SKM-1 (cell line): ENCODE data around the gene SLC2A4.
A peak's percentile ranks its signal among the peaks of the same experiment; 100 is the strongest.
"Not testable (repeated sequence)": the region's sequence is repeated elsewhere in the genome, so short reads cannot be mapped to it uniquely, and the experiment has no call there.

Source experiments
- DNase-seq: peaks from one replicate; lab custom pipeline; 2025; ENCODE audit not compliant: unreplicated experiment; lab: John Stamatoyannopoulos, UW

The SLC2A4 gene

GRCh38 chr17:7322520-7323194, 41.1 kb downstream of the SLC2A4 start:
- no peak for DNase-seq

- no peak for DNase-seq
Measured at GRCh38 chr17:7323731-7324437, 42.4 kb downstream of the SLC2A4 start.

GRCh38 chr17:7324438-7324779, 42.9 kb downstream of the SLC2A4 start:
- no peak for DNase-seq

- no peak for DNase-seq
Measured at GRCh38 chr17:7325031-7325528, 43.6 kb downstream of the SLC2A4 start.

- DNase-seq = no peak
Measured at GRCh38 chr17:7326186-7326585, 44.7 kb downstream of the SLC2A4 start.

- DNase-seq = no peak
Measured at GRCh38 chr17:7327056-7327455, 45.5 kb downstream of the SLC2A4 start.

GRCh38 chr17:7327501-7327900, 46.0 kb downstream of the SLC2A4 start:
- DNase-seq = no peak

GRCh38 chr17:7328009-7328408, 46.5 kb downstream of the SLC2A4 start:
- DNase-seq = no peak

- no peak for DNase-seq
Measured at GRCh38 chr17:7328840-7329373, 47.4 kb downstream of the SLC2A4 start, which contains the start of gene NEURL4. TSS of gene NEURL4 (minus strand) at chr17:7329335. CDS start at chr17:7329312, 23 bp downstream.

GRCh38 chr17:7329374-7329996, 48.0 kb downstream of the SLC2A4 start:
- peak; percentile 90 for DNase-seq

- no peak for DNase-seq
Measured at GRCh38 chr17:7329997-7330637, 48.6 kb downstream of the SLC2A4 start.

GRCh38 chr17:7330638-7331015, 49.1 kb downstream of the SLC2A4 start:
- no peak for DNase-seq

- no peak for DNase-seq
Measured at GRCh38 chr17:7332111-7332510, 50.6 kb downstream of the SLC2A4 start.

GRCh38 chr17:7332600-7333069, 51.1 kb downstream of the SLC2A4 start:
- not testable (repeated sequence) for DNase-seq

- DNase-seq = no peak
Measured at GRCh38 chr17:7334938-7335538, 53.5 kb downstream of the SLC2A4 start.

- not testable (repeated sequence) for DNase-seq
Measured at GRCh38 chr17:7335765-7336164, 54.2 kb downstream of the SLC2A4 start.

- no peak for DNase-seq
Measured at GRCh38 chr17:7336240-7337175, 55.0 kb downstream of the SLC2A4 start, which contains the start of gene ACAP1. TSS of gene ACAP1 (plus strand) at chr17:7336529. CDS start at chr17:7336735, 206 bp downstream.

- not testable (repeated sequence) for DNase-seq
Measured at GRCh38 chr17:7337600-7337999, 56.1 kb downstream of the SLC2A4 start.
